ENCODE results near the gene GKN1. TPM values are rescaled to one million over a fixed set of nuclear protein-coding genes. Genes with fewer than 3 reads are reported as not detected.

Gene GKN1
- total RNA-seq, 4 donors from 2014 or later: 2.5 TPM; not detected in 3

DNA sequence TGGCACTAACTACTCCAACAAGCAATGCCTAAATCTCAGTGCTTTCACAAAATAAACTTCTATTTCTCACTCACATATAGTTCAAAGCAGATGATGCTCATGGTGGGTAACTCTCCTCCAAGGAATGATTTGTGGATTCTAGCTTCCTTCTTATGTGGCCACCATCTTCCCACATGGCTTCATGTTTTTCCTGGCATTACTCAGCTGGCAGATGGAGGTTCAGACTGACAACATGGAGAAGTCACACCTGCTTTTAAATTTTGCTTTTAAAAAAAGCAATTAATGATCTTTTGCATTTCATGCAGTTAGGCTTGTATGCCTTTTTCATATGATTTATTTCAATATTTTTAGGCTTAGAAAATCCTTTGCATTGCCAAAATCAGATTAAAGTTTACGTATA, 15.4 kb upstream of the GKN1 start:
- WGBS, 2 donors: 96 to 100% methylated on average over 1 of the region's 1 CpG
- no peak for TF ChIP-seq POLR2A (IDR thresholded peaks at IDR 0.05)
- TF ChIP-seq, protein P1, sequence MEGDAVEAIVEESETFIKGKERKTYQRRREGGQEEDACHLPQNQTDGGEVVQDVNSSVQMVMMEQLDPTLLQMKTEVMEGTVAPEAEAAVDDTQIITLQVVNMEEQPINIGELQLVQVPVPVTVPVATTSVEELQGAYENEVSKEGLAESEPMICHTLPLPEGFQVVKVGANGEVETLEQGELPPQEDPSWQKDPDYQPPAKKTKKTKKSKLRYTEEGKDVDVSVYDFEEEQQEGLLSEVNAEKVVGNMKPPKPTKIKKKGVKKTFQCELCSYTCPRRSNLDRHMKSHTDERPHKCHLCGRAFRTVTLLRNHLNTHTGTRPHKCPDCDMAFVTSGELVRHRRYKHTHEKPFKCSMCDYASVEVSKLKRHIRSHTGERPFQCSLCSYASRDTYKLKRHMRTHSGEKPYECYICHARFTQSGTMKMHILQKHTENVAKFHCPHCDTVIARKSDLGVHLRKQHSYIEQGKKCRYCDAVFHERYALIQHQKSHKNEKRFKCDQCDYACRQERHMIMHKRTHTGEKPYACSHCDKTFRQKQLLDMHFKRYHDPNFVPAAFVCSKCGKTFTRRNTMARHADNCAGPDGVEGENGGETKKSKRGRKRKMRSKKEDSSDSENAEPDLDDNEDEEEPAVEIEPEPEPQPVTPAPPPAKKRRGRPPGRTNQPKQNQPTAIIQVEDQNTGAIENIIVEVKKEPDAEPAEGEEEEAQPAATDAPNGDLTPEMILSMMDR (IDR thresholded peaks at IDR 0.05): no peak
- no peaks in the 10 kb centered on the region for H3K27me3 ChIP-seq
- H3K4me1 ChIP-seq: no peaks in the 10 kb centered on the region
- no peaks in the 10 kb centered on the region for H3K36me3 ChIP-seq
- intact Hi-C loops (cut with DNase I): no loop called here
- H3K9me3 ChIP-seq: no peaks in the 10 kb centered on the region
- no peak overlapping the region for H3K4me3 ChIP-seq
- no peak overlapping the region for H3K27ac ChIP-seq
- DNase-seq: no peak

DNA sequence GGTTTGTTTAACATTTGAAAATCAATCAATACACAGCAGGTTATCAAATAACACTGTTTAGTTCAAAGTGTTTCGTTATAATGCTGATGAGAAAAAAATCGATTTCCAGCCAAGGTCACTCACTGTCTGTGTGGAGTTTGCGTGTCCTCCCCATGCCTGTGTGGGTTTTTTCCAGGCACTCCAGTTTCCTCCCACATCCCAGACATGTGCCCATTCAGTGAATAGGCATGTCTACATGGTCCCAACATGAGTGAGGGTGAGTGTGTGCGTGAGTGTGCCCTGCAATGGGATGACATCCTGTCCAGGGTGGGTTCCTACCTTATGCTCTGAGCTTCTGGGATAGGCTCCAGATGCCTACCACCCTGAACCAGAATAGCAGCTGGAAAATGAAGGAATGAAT, 13.1 kb upstream of the GKN1 start:
- DNase-seq: no peak
- no peak overlapping the region for H3K27ac ChIP-seq
- WGBS, 2 donors: 90 to 94% methylated on average over 3 to 4 of the region's 4 CpGs

DNA sequence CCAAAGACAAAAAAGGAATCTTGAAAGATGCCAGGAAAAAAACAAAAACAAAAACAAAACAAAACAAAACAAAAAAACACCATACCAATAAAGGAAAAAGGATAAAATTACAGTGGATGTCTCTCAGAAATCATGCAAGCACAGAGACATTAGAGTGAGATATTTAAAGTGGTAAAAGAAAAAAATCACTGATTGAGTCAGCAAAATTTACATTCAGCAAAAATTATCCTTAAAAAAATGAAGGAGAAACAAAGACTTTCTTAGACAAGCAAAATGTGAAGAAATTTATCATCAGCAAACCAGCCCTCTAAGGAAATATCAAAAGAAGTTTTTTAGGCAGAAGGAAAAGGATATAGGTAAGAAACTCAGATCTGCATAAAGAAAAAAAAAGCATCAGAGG, 10.2 kb upstream of the GKN1 start:
- Histone ChIP-seq H3K4me1 (no peaks in the 10 kb centered on the region), H3K4me3 (no peak overlapping the region), H3K27ac (no peak overlapping the region), H3K27me3 (no peaks in the 10 kb centered on the region), H3K36me3 (no peaks in the 10 kb centered on the region), H3K9me3 (no peaks in the 10 kb centered on the region)
- TF ChIP-seq, protein P1 (IDR thresholded peaks at IDR 0.05): no peak
- no peak for TF ChIP-seq POLR2A (IDR thresholded peaks at IDR 0.05)
- intact Hi-C loops (cut with DNase I): no loop called here
- no peak for DNase-seq

More for the DNA sequence above, 13.1 kb upstream of the GKN1 start:
- no peaks in the 10 kb centered on the region for H3K27me3 ChIP-seq
- intact Hi-C loops (cut with DNase I): no loop called here
- H3K9me3 ChIP-seq: no peaks in the 10 kb centered on the region
- TF ChIP-seq, protein P1 (IDR thresholded peaks at IDR 0.05): no peak
- no peak for TF ChIP-seq POLR2A (IDR thresholded peaks at IDR 0.05)
- H3K36me3 ChIP-seq: no peaks in the 10 kb centered on the region
- H3K4me3 ChIP-seq: no peak overlapping the region
- no peaks in the 10 kb centered on the region for H3K4me1 ChIP-seq

DNA sequence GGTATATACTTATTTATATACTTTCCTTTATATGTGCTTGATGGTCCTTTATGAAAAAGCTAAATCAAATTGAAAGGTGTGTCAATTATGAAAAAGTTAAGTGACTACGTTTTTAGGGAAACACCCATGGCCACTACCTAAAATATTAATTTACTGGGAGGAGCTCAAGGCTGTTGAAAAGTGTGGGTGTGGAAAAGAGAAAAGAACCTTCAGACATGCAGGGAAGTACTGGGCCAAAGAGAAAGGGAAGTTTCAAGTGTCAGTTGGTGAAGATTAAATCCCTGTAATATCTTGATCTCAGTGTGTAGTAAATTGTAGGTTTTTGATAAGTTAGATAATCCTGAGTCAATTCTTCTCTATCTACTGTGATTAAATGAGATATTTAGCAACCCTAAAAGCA, 6.2 kb upstream of the GKN1 start:
- H3K9me3 ChIP-seq: no peaks in the 10 kb centered on the region
- 48 to 50% methylated on average over 1 of the region's 1 CpG for WGBS, 2 donors
- intact Hi-C loops (cut with DNase I): no loop called here
- no peak for TF ChIP-seq POLR2A (IDR thresholded peaks at IDR 0.05)
- TF ChIP-seq, protein P1 (IDR thresholded peaks at IDR 0.05): no peak
- no peaks in the 10 kb centered on the region for H3K36me3 ChIP-seq
- no peak overlapping the region for H3K4me3 ChIP-seq
- no peaks in the 10 kb centered on the region for H3K27me3 ChIP-seq
- H3K27ac ChIP-seq: no peak overlapping the region
- DNase-seq: no peak
- no peaks in the 10 kb centered on the region for H3K4me1 ChIP-seq

DNA sequence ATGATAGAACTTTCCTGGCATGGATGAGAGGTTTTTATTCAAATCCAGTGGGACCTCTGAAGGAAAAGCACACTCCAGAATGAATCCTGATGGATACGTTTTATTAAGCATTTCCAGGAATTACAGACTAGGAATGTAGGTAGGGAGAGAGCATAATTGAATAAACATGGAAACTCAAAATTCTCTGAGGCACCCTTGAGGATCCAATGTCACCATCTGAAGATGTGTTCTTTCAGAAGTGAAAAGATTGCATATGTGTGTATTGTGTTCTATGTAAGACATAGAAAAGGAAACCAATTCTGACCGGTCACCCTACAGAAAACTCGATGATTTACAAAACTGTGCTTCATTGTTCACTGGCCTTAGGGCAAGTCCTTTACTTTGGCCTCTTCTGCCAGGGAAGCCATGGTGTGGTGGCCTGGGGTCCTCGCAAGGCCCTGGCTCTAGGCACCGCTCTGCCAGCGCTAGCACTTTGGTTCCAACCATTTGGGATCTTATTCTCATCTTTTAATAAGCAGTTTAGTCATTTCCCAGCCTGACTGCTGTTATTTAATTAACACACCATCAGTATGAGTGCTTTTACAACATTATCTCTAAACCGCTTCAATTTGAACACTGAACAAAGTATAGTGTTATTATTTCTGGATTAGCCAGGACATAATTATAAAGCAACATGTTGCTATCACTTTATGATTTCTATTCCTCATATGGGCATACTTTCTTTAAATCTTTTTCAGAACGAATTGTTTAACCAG, 4.5 kb upstream of the GKN1 start:
- no peak overlapping the region for H3K4me3 ChIP-seq
- intact Hi-C loops (cut with DNase I): no loop called here
- no peak for TF ChIP-seq POLR2A (IDR thresholded peaks at IDR 0.05)
- TF ChIP-seq, protein P1 (IDR thresholded peaks at IDR 0.05): no peak
- H3K27me3 ChIP-seq: peaks cover 0 to 2% (median 0%) of the 10 kb centered on the region in 4 donors
- H3K36me3 ChIP-seq: no peaks in the 10 kb centered on the region
- H3K9me3 ChIP-seq: no peaks in the 10 kb centered on the region
- no peak for DNase-seq
- 74 to 88% methylated on average over 8 of the region's 8 CpGs for WGBS, 2 donors
- no peak overlapping the region for H3K27ac ChIP-seq
- no peaks in the 10 kb centered on the region for H3K4me1 ChIP-seq
